HEK293 (cell line): ENCODE data around the gene KRT74.

Experiments
- CTCF ChIA-PET: fragments of 350-600 bp; formaldehyde crosslinking; extraction: SDS; loops from one replicate; lab custom pipeline; 2021; ENCODE audit warnings: antibody characterized with exemption; lab: Yijun Ruan, JAX
- POLR2A ChIA-PET: fragments of 300-600 bp; formaldehyde crosslinking; extraction: SDS; loops from one replicate; lab custom pipeline; 2020; ENCODE audit warnings: antibody characterized with exemption, inconsistent platforms; lab: Yijun Ruan, JAX
- H3K27ac ChIP-seq: fragments of 200-500 bp; sonication (Bioruptor generic); 2 replicates; pipeline ENCODE4 v1.5.1; 2014; ENCODE audit warnings: low read depth, low read length, control low read depth, inconsistent platforms; ENCODE audit errors: extremely low read depth
- H3K36me3 ChIP-seq, 2 experiments: fragments of 200-500 bp in 1 of 2; sonication (Bioruptor generic) in 1 of 2; 1 replicate in 1 of 2; 2 replicates in 1 of 2; pipeline ENCODE4 v1.5.1; 2014 to 2017; ENCODE audit warnings: inconsistent platforms in 2 of 2, low read length in 2 of 2; ENCODE audit not compliant: control insufficient read depth in 2 of 2, insufficient read depth in 1 of 2
- H3K4me1 ChIP-seq: fragments of 200-500 bp; sonication (Bioruptor generic); 2 replicates; pipeline ENCODE4 v1.5.1; 2014; ENCODE audit warnings: mild to moderate bottlenecking, low read length, inconsistent platforms; ENCODE audit not compliant: control insufficient read depth, insufficient read depth
- H3K4me3 ChIP-seq: 2 replicates; pipeline ENCODE4 v1.5.1; 2011; ENCODE audit warnings: low read depth, mild to moderate bottlenecking, control low read depth, low read length, moderate library complexity
- H3K9me3 ChIP-seq: fragments of 200-500 bp; sonication (Bioruptor generic); 2 replicates; pipeline ENCODE4 v1.5.1; 2014; ENCODE audit warnings: low read depth, low read length, inconsistent platforms; ENCODE audit not compliant: control insufficient read depth, insufficient read depth
- GLIS2 ChIP-seq: fragments of 450-650 bp; formaldehyde crosslinking; IDR thresholded peaks from 2 replicates; pipeline ENCODE4 v1.5.1; 2016; ENCODE audit warnings: missing biosample characterization, missing genetic modification characterization
- IKZF3 ChIP-seq: fragments of 450-650 bp; IDR thresholded peaks from 2 replicates; pipeline ENCODE4 v1.5.0; 2018; ENCODE audit warnings: missing biosample characterization, mild to moderate bottlenecking, missing genetic modification characterization, moderate library complexity
- KLF1 ChIP-seq: fragments of 450-650 bp; formaldehyde crosslinking; IDR thresholded peaks from 2 replicates; pipeline ENCODE4 v1.5.1; 2016; ENCODE audit warnings: missing biosample characterization, missing genetic modification characterization
- MZF1 ChIP-seq: fragments of 450-650 bp; formaldehyde crosslinking; IDR thresholded peaks from 2 replicates; pipeline ENCODE4 v1.5.1; 2017; ENCODE audit warnings: missing biosample characterization, missing genetic modification characterization, borderline replicate concordance
- OVOL3 ChIP-seq: fragments of 450-650 bp; formaldehyde crosslinking; IDR thresholded peaks from 2 replicates; pipeline ENCODE4 v1.5.1; 2016; ENCODE audit warnings: missing biosample characterization, missing genetic modification characterization
- REPIN1 ChIP-seq: fragments of 450-650 bp; formaldehyde crosslinking; IDR thresholded peaks from 2 replicates; pipeline ENCODE4 v1.5.1; 2017; ENCODE audit warnings: missing biosample characterization, missing genetic modification characterization, low read depth
- SALL2 ChIP-seq: fragments of 450-650 bp; formaldehyde crosslinking; IDR thresholded peaks from 2 replicates; pipeline ENCODE4 v1.5.0; 2017; ENCODE audit warnings: missing biosample characterization, mild to moderate bottlenecking, missing genetic modification characterization, borderline replicate concordance
- SP7 ChIP-seq: fragments of 450-650 bp; formaldehyde crosslinking; IDR thresholded peaks from 2 replicates; pipeline ENCODE4 v1.5.1; 2016; ENCODE audit warnings: missing biosample characterization, missing genetic modification characterization
- ZNF140 ChIP-seq: fragments of 450-650 bp; formaldehyde crosslinking; IDR thresholded peaks from 2 replicates; pipeline ENCODE4 v1.5.1; 2016; ENCODE audit warnings: missing biosample characterization, missing genetic modification characterization
- ZNF155 ChIP-seq: fragments of 450-650 bp; formaldehyde crosslinking; IDR thresholded peaks from 2 replicates; pipeline ENCODE4 v1.5.1; 2016; ENCODE audit warnings: missing biosample characterization, missing genetic modification characterization
- ZNF292 ChIP-seq: fragments of 450-650 bp; formaldehyde crosslinking; IDR thresholded peaks from 2 replicates; pipeline ENCODE4 v1.5.1; 2016; ENCODE audit warnings: low read depth, missing biosample characterization, missing genetic modification characterization, borderline replicate concordance
- ZNF521 ChIP-seq: fragments of 450-650 bp; formaldehyde crosslinking; IDR thresholded peaks from 2 replicates; pipeline ENCODE4 v1.5.1; 2017; ENCODE audit warnings: missing biosample characterization, mild to moderate bottlenecking, missing genetic modification characterization
- ZNF621 ChIP-seq: fragments of 450-650 bp; formaldehyde crosslinking; IDR thresholded peaks from 2 replicates; pipeline ENCODE4 v1.5.1; 2017; ENCODE audit warnings: missing biosample characterization, missing genetic modification characterization
- ZNF747 ChIP-seq: fragments of 450-650 bp; formaldehyde crosslinking; IDR thresholded peaks from 2 replicates; pipeline ENCODE4 v1.5.1; 2016; ENCODE audit warnings: missing biosample characterization, missing genetic modification characterization
- TF ChIP-seq, protein P1 (sequence below): fragments of 450-650 bp; formaldehyde crosslinking; IDR thresholded peaks from 2 replicates; pipeline ENCODE4 v1.5.1; 2016; ENCODE audit warnings: missing biosample characterization, missing genetic modification characterization, borderline replicate concordance
- TF ChIP-seq, protein P2 (sequence below): sonication (generic); formaldehyde crosslinking; IDR thresholded peaks from 2 replicates; pipeline ENCODE4 v1.8.1; 2022; ENCODE audit warnings: mild to moderate bottlenecking, moderate library complexity, missing genetic modification reagents
- TF ChIP-seq, protein P3 (sequence below): fragments of 450-650 bp; formaldehyde crosslinking; IDR thresholded peaks from 2 replicates; pipeline ENCODE4 v1.5.1; 2016; ENCODE audit warnings: missing biosample characterization, missing genetic modification characterization
- TF ChIP-seq, protein P4 (sequence below): fragments of 450-650 bp; formaldehyde crosslinking; IDR thresholded peaks from 2 replicates; pipeline ENCODE4 v1.5.1; 2016; ENCODE audit warnings: missing biosample characterization, missing genetic modification characterization, borderline replicate concordance
- TF ChIP-seq, protein P5 (sequence below): fragments of 450-650 bp; formaldehyde crosslinking; IDR thresholded peaks from 2 replicates; pipeline ENCODE4 v1.5.1; 2016; ENCODE audit warnings: missing biosample characterization, missing genetic modification characterization, low read depth
- TF ChIP-seq, protein P6 (sequence below): fragments of 450-650 bp; formaldehyde crosslinking; IDR thresholded peaks from 2 replicates; pipeline ENCODE4 v1.5.1; 2017; ENCODE audit warnings: missing biosample characterization, missing genetic modification characterization

KRT74 gene

DNA sequence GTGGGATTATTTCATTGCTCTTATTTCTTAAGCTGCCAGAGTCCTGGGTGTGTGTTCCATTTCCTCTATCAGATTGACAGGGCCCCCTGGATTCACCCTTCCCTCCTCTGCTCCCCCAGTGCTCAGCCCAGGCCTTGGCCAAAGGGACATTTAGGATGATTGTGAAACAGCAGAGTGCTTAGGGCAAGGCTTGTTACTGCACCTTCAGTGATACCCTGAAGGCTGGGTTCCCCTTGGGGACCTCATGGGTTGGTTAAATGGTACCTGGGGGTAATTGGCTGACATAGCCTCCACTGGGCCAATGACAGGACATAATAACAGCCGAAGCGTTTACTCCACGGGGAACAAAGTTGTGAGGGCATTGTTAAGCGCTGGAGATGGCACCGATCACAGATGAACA lies 28.9 kb upstream of the KRT74 start:
- no peaks in the 10 kb centered on the region for H3K4me1 ChIP-seq
- H3K36me3 ChIP-seq, result no peaks in the 10 kb centered on the region
- TF ChIP-seq, protein P1, sequence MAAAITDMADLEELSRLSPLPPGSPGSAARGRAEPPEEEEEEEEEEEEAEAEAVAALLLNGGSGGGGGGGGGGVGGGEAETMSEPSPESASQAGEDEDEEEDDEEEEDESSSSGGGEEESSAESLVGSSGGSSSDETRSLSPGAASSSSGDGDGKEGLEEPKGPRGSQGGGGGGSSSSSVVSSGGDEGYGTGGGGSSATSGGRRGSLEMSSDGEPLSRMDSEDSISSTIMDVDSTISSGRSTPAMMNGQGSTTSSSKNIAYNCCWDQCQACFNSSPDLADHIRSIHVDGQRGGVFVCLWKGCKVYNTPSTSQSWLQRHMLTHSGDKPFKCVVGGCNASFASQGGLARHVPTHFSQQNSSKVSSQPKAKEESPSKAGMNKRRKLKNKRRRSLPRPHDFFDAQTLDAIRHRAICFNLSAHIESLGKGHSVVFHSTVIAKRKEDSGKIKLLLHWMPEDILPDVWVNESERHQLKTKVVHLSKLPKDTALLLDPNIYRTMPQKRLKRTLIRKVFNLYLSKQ, result no peak
- TF ChIP-seq, protein P2, sequence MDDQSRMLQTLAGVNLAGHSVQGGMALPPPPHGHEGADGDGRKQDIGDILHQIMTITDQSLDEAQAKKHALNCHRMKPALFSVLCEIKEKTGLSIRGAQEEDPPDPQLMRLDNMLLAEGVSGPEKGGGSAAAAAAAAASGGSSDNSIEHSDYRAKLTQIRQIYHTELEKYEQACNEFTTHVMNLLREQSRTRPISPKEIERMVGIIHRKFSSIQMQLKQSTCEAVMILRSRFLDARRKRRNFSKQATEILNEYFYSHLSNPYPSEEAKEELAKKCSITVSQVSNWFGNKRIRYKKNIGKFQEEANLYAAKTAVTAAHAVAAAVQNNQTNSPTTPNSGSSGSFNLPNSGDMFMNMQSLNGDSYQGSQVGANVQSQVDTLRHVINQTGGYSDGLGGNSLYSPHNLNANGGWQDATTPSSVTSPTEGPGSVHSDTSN (CRISPR knock-in tag), result no peak
- TF ChIP-seq IKZF3 (tag by site-specific recombination), result no peak
- TF ChIP-seq, protein P3, sequence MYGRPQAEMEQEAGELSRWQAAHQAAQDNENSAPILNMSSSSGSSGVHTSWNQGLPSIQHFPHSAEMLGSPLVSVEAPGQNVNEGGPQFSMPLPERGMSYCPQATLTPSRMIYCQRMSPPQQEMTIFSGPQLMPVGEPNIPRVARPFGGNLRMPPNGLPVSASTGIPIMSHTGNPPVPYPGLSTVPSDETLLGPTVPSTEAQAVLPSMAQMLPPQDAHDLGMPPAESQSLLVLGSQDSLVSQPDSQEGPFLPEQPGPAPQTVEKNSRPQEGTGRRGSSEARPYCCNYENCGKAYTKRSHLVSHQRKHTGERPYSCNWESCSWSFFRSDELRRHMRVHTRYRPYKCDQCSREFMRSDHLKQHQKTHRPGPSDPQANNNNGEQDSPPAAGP (tag by site-specific recombination), result no peak
- no peak for TF ChIP-seq GLIS2 (tag by site-specific recombination)
- no peak for TF ChIP-seq ZNF521
- TF ChIP-seq, protein P4, sequence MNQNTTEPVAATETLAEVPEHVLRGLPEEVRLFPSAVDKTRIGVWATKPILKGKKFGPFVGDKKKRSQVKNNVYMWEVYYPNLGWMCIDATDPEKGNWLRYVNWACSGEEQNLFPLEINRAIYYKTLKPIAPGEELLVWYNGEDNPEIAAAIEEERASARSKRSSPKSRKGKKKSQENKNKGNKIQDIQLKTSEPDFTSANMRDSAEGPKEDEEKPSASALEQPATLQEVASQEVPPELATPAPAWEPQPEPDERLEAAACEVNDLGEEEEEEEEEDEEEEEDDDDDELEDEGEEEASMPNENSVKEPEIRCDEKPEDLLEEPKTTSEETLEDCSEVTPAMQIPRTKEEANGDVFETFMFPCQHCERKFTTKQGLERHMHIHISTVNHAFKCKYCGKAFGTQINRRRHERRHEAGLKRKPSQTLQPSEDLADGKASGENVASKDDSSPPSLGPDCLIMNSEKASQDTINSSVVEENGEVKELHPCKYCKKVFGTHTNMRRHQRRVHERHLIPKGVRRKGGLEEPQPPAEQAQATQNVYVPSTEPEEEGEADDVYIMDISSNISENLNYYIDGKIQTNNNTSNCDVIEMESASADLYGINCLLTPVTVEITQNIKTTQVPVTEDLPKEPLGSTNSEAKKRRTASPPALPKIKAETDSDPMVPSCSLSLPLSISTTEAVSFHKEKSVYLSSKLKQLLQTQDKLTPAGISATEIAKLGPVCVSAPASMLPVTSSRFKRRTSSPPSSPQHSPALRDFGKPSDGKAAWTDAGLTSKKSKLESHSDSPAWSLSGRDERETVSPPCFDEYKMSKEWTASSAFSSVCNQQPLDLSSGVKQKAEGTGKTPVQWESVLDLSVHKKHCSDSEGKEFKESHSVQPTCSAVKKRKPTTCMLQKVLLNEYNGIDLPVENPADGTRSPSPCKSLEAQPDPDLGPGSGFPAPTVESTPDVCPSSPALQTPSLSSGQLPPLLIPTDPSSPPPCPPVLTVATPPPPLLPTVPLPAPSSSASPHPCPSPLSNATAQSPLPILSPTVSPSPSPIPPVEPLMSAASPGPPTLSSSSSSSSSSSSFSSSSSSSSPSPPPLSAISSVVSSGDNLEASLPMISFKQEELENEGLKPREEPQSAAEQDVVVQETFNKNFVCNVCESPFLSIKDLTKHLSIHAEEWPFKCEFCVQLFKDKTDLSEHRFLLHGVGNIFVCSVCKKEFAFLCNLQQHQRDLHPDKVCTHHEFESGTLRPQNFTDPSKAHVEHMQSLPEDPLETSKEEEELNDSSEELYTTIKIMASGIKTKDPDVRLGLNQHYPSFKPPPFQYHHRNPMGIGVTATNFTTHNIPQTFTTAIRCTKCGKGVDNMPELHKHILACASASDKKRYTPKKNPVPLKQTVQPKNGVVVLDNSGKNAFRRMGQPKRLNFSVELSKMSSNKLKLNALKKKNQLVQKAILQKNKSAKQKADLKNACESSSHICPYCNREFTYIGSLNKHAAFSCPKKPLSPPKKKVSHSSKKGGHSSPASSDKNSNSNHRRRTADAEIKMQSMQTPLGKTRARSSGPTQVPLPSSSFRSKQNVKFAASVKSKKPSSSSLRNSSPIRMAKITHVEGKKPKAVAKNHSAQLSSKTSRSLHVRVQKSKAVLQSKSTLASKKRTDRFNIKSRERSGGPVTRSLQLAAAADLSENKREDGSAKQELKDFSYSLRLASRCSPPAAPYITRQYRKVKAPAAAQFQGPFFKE (tag by site-specific recombination), result no peak
- TF ChIP-seq REPIN1, result no peak
- no peak for TF ChIP-seq ZNF292 (tag by site-specific recombination)
- TF ChIP-seq, protein P5, sequence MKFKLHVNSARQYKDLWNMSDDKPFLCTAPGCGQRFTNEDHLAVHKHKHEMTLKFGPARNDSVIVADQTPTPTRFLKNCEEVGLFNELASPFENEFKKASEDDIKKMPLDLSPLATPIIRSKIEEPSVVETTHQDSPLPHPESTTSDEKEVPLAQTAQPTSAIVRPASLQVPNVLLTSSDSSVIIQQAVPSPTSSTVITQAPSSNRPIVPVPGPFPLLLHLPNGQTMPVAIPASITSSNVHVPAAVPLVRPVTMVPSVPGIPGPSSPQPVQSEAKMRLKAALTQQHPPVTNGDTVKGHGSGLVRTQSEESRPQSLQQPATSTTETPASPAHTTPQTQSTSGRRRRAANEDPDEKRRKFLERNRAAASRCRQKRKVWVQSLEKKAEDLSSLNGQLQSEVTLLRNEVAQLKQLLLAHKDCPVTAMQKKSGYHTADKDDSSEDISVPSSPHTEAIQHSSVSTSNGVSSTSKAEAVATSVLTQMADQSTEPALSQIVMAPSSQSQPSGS, result no peak
- TF ChIP-seq ZNF621 (tag by site-specific recombination), result no peak
- no peak for TF ChIP-seq MZF1 (tag by site-specific recombination)
- CTCF ChIA-PET, result interaction anchor here (0.9 kb wide), 1 partner anchor 19 kb away, joined by 5 read pairs; no protein-coding TSS in a partner anchor
- H3K9me3 ChIP-seq, result no peaks in the 10 kb centered on the region
- POLR2A ChIA-PET, result no interaction called here
- no peak overlapping the region for H3K4me3 ChIP-seq
- H3K27ac ChIP-seq, result no peak overlapping the region

DNA sequence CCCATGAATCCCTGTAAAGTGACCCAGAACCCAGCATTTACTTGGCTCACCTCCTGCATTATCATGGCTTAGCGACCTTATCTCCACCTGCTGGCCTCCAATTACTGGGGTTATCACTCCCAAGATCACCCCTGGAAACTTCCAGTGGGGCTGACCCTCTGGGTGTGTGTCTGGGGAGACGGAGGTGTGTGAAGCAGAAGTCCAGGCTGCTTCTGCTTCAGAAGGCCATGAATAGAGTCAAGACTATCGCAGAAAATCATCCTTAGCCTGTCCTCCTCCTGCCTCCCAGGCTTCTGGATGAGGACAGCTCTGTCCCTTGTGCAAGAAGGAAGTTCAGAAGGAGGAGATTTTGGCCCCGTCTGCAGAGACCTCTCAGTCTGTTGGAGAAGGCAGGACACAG lies 28.0 kb upstream of the KRT74 start:
- H3K4me1 ChIP-seq, result no peaks in the 10 kb centered on the region
- no peaks in the 10 kb centered on the region for H3K9me3 ChIP-seq
- TF ChIP-seq, protein P6, sequence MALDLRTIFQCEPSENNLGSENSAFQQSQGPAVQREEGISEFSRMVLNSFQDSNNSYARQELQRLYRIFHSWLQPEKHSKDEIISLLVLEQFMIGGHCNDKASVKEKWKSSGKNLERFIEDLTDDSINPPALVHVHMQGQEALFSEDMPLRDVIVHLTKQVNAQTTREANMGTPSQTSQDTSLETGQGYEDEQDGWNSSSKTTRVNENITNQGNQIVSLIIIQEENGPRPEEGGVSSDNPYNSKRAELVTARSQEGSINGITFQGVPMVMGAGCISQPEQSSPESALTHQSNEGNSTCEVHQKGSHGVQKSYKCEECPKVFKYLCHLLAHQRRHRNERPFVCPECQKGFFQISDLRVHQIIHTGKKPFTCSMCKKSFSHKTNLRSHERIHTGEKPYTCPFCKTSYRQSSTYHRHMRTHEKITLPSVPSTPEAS (tag by site-specific recombination), result no peak
- TF ChIP-seq SP7 (no peak), REPIN1 (no peak), SALL2 (tag by site-specific recombination) (no peak), ZNF140 (tag by site-specific recombination) (no peak), ZNF747 (tag by site-specific recombination) (no peak), OVOL3 (tag by site-specific recombination) (no peak), KLF1 (tag by site-specific recombination) (no peak), ZNF155 (tag by site-specific recombination) (no peak)
- TF ChIP-seq, all 188 proteins: peak for 0
- POLR2A ChIA-PET, result no interaction called here
- Histone ChIP-seq H3K4me3 (no peak overlapping the region), H3K27ac (no peak overlapping the region), H3K36me3 (no peaks in the 10 kb centered on the region)
- CTCF ChIA-PET, result interaction anchor here (0.9 kb wide), 1 partner anchor 18 kb away, joined by 5 read pairs; no protein-coding TSS in a partner anchor
